CD4-positive, alpha-beta T cell (primary cell): ENCODE data around the gene PPIP5K2. TPM values are rescaled to one million over a fixed set of nuclear protein-coding genes. Genes with fewer than 3 reads are reported as not detected.
A peak's percentile ranks its signal among the peaks of the same experiment; 100 is the strongest.

Experiments
- ATAC-seq: fragments of 200-7000 bp; cut with Tn5 transposase; one replicate; pipeline ENCODE4 v1.10.0; 2022; ENCODE audit warnings: mild to moderate bottlenecking; ENCODE audit not compliant: poor library complexity
- CTCF ChIA-PET: fragments of 350-600 bp; sonication (Branson Sonifier 250); formaldehyde crosslinking; loops from one replicate; lab custom pipeline; 2021; ENCODE audit warnings: antibody characterized with exemption, inconsistent platforms; lab: Charles Lee
- POLR2A ChIA-PET: fragments of 350-600 bp; sonication (Branson Sonifier 250); formaldehyde crosslinking; loops from one replicate; lab custom pipeline; 2021; ENCODE audit warnings: antibody characterized with exemption, inconsistent platforms; lab: Charles Lee
- DNase-seq, 14 experiments: peaks; one replicate each; pipeline ENCODE4 v3.0.0-alpha.2; 2013 to 2020; ENCODE audit warnings: mixed read lengths in 2 of 14
- H3K27ac ChIP-seq, 2 donors: one replicate each; pipeline versions ENCODE4 v1.5.1 to v1.7.0; 2013; ENCODE audit warnings: low read length in 2 of 2, low read depth in 1 of 2, mild to moderate bottlenecking in 1 of 2
- H3K27me3 ChIP-seq, 2 experiments: 1 replicate in 1 of 2; 2 replicates in 1 of 2; pipeline versions ENCODE4 v1.6.1 to v1.7.0; 2013; ENCODE audit warnings: low read length in 2 of 2, control low read depth in 1 of 2, mild to moderate bottlenecking in 1 of 2, moderate library complexity in 1 of 2; ENCODE audit not compliant: insufficient read depth in 2 of 2, control insufficient read depth in 1 of 2
- H3K36me3 ChIP-seq: one replicate; pipeline ENCODE4 v1.6.1; 2013; ENCODE audit warnings: low read length, control low read depth; ENCODE audit not compliant: insufficient read depth
- H3K4me1 ChIP-seq: one replicate; pipeline ENCODE4 v1.6.1; 2013; ENCODE audit warnings: low read length, control low read depth; ENCODE audit not compliant: insufficient read depth
- H3K4me3 ChIP-seq: one replicate; pipeline ENCODE4 v1.5.1; 2013; ENCODE audit warnings: mild to moderate bottlenecking, low read length, moderate library complexity
- H3K9me3 ChIP-seq, 2 experiments: 1 replicate in 1 of 2; 2 replicates in 1 of 2; pipeline versions ENCODE4 v1.6.1 to v1.7.0; 2013; ENCODE audit warnings: low read length in 2 of 2, mild to moderate bottlenecking in 2 of 2, control low read depth in 1 of 2, moderate library complexity in 1 of 2; ENCODE audit not compliant: control insufficient read depth in 1 of 2, insufficient read depth in 1 of 2
- H3K27ac Mint-ChIP-seq: one replicate; pipeline ENCODE4 v1.8.0; 2020; ENCODE audit warnings: mixed read lengths
- H3K27me3 Mint-ChIP-seq: one replicate; pipeline ENCODE4 v1.8.0; 2021; ENCODE audit warnings: mixed read lengths
- H3K36me3 Mint-ChIP-seq: one replicate; pipeline ENCODE4 v1.8.0; 2021; ENCODE audit warnings: low read depth, mixed read lengths
- H3K4me1 Mint-ChIP-seq: one replicate; pipeline ENCODE4 v1.8.0; 2021; ENCODE audit warnings: low read depth, mixed read lengths
- H3K4me3 Mint-ChIP-seq: one replicate; pipeline ENCODE4 v1.8.0; 2020; ENCODE audit warnings: mild to moderate bottlenecking, mixed read lengths
- H3K9me3 Mint-ChIP-seq: one replicate; pipeline ENCODE4 v1.8.0; 2020; ENCODE audit warnings: mixed read lengths
- intact Hi-C, 2 experiments: fragments of 100-400 bp; cut with DNase I in 1 of 2; cut with micrococcal nuclease in 1 of 2; formaldehyde crosslinking; loops; one replicate each; pipeline versions ENCODE4 v1.15.1 to v1.9.0; 2023 to 2025; cut with DNase I, micrococcal nuclease
- total RNA-seq, 174 experiments: library from RNA in 2 of 174; stranded (reverse) in 2 of 174; gene quantifications; one replicate each; pipeline ENCODE4 v1.2.3 and lab custom pipeline; 2021 to 2026
- TF ChIP-seq, protein P1 (sequence below): fragments of 200-600 bp; IDR thresholded peaks from one replicate; pipeline ENCODE4 v1.8.0; 2022; ENCODE audit warnings: antibody characterized with exemption, mild to moderate bottlenecking

Gene PPIP5K2
- total RNA-seq, 2 experiments from 2014 or later, result 40.4 to 45.6 TPM

DNA sequence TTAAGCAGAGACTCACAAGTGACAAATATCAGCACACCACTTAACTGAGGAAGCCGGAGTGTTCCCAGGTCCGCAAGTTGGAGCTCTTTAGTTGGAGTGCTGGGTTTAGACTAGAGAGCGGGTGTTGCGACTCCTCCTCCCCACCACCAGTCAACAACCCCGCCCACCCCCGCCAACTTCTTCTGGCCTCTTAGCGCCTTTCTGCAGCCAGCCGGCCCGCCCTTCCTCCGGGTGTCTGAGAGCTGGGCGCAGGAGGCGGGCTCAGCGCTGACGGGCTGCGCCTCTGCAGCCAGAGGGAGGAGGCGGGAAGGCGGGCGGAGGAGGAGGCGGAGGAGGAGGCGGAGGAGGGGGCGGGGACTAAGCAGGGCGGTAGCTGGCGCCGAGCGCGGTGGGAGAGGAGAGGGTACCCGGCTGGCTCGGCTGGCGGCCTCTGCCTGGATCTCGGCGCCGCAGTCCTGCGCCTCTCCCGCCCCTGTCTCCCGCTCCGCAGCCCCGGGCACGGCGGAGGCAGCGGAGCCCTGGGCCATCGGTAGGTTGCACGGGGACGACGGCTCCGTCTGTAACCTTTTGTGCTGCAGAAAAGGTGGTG, 138.4 kb downstream of the PPIP5K2 start, which contains the start of gene MACIR:
TSS of gene MACIR (plus strand) at position 396 of the 589 bp plus-strand sequence. CDS start 17,157 bp downstream, outside the sequence.
- intact Hi-C loops, result loop anchor here (2.0 to 10.0 kb wide), 4 partner anchors 136 to 504 kb away; partner anchors contain the start of genes GIN1 (in 2 of the 2), PPIP5K2 (in 2 of the 2), NUDT12 (in 1 of the 2) and PAM (in 1 of the 2)
- H3K27me3 Mint-ChIP-seq, result peaks cover 4% of the 10 kb centered on the region
- H3K9me3 Mint-ChIP-seq, result no peaks in the 10 kb centered on the region
- H3K27ac Mint-ChIP-seq, result peak within 1 kb of the TSS; percentile 80
- TF ChIP-seq, protein P1, sequence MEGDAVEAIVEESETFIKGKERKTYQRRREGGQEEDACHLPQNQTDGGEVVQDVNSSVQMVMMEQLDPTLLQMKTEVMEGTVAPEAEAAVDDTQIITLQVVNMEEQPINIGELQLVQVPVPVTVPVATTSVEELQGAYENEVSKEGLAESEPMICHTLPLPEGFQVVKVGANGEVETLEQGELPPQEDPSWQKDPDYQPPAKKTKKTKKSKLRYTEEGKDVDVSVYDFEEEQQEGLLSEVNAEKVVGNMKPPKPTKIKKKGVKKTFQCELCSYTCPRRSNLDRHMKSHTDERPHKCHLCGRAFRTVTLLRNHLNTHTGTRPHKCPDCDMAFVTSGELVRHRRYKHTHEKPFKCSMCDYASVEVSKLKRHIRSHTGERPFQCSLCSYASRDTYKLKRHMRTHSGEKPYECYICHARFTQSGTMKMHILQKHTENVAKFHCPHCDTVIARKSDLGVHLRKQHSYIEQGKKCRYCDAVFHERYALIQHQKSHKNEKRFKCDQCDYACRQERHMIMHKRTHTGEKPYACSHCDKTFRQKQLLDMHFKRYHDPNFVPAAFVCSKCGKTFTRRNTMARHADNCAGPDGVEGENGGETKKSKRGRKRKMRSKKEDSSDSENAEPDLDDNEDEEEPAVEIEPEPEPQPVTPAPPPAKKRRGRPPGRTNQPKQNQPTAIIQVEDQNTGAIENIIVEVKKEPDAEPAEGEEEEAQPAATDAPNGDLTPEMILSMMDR, result no peak
- no peaks in the 10 kb centered on the region for H3K36me3 ChIP-seq
- CTCF ChIA-PET, result interaction anchor here (1.2 kb wide), 2 partner anchors 10 to 33 kb away, joined by 3 read pairs; no protein-coding TSS in a partner anchor
- no peaks in the 10 kb centered on the region for H3K9me3 ChIP-seq
- H3K4me3 ChIP-seq, result peak within 1 kb of the TSS; percentile 82
- DNase-seq (peak; percentile 90 to 98 (median 94)), ATAC-seq (peak; percentile 91)
- peaks cover 5 to 7% of the 10 kb centered on the region in 2 experiments for H3K27me3 ChIP-seq
- peaks cover 27% of the 10 kb centered on the region for H3K4me1 Mint-ChIP-seq
- H3K27ac ChIP-seq, result peak within 1 kb of the TSS in 1 of 2 donors; percentile 65
- POLR2A ChIA-PET, result interaction anchor here (0.7 to 5.6 kb wide), 10 partner anchors 12 to 503 kb away, joined by 3 to 46 read pairs (median 4); partner anchors contain the start of genes GIN1, PAM and PPIP5K2
- H3K36me3 Mint-ChIP-seq, result no peaks in the 10 kb centered on the region
- H3K4me1 ChIP-seq, result peaks cover 9% of the 10 kb centered on the region
- H3K4me3 Mint-ChIP-seq, result peak within 1 kb of the TSS; percentile 90

DNA sequence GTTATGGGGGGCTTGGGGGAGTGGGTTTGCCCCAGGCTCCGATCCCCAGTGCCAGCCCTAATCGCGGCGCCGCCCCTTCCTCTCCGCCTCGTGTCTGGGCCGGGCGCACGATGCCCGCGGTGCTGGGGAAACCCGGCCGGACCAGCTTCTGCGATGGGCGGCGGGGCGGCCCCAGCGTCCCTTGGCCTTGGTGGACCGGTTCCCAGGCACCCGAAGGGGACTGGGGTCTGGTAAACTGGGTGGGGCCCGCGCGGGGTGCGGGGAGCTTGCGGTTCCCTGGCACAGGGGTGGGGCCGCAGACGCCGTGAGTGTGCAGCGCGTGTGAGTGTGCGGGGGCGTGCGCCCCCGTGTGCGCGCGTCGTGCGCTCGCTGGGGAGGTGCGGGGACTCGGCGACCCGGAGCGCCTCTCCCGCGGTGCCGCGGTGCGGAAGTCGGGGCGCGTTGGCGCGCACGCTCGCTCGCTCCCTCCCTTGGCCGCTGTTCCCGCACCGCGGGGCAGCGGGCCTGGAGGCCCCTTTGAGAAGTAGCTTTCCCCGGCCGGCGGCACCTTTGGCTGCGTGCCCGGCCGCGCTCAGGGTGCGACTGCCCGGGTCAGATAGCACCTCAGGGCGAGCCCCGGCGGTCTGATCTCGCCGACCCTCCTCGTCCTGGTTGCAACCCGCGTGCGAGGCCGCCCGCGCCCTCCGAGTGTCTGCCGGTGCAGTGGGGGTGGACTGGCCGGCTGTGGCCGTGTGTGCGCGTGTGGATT, 139.0 kb downstream of the PPIP5K2 start:
- peak overlapping the region; percentile 90 for H3K4me3 Mint-ChIP-seq

More for the DNA sequence above, 139.0 kb downstream of the PPIP5K2 start:
- intact Hi-C loops, result loop anchor here (2.0 to 10.0 kb wide), 4 partner anchors 137 to 504 kb away; partner anchors contain the start of genes GIN1 (in 2 of the 2), PPIP5K2 (in 2 of the 2), NUDT12 (in 1 of the 2) and PAM (in 1 of the 2)
- TF ChIP-seq, protein P1, result no peak
- H3K4me1 Mint-ChIP-seq, result peaks cover 27% of the 10 kb centered on the region
- DNase-seq (peak; percentile 21 to 88 (median 52)), ATAC-seq (peak; percentile 39)
- H3K9me3 Mint-ChIP-seq, result no peaks in the 10 kb centered on the region
- POLR2A ChIA-PET, result interaction anchor here (0.7 to 5.6 kb wide), 11 partner anchors 12 to 504 kb away, joined by 3 to 46 read pairs (median 4); partner anchors contain the start of genes GIN1, PAM and PPIP5K2
- peak overlapping the region; percentile 80 for H3K27ac Mint-ChIP-seq
- Histone ChIP-seq H3K36me3 (no peaks in the 10 kb centered on the region), H3K9me3 (no peaks in the 10 kb centered on the region), H3K4me1 (peaks cover 9% of the 10 kb centered on the region), H3K27ac (peak overlapping the region in 1 of 2 donors; percentile 65), H3K27me3 (peaks cover under 1 to 5% of the 10 kb centered on the region in 2 experiments), H3K4me3 (peak overlapping the region; percentile 82)
- no peaks in the 10 kb centered on the region for H3K36me3 Mint-ChIP-seq
- H3K27me3 Mint-ChIP-seq, result peaks cover 2% of the 10 kb centered on the region
- CTCF ChIA-PET, result interaction anchor here (1.2 kb wide), 1 partner anchor 34 kb away, joined by 3 read pairs; no protein-coding TSS in a partner anchor
